ENCODE data around the gene RNU11. TPM values are rescaled to one million over a fixed set of nuclear protein-coding genes. Genes with fewer than 3 reads are reported as not detected.

The RNU11 gene
- total RNA-seq, 1 experiment from 2014 or later = not detected

- no peaks in the 10 kb centered on the region for H3K79me2 ChIP-seq (ENCODE audit: insufficient read depth, low read length)
- H3K4me2 ChIP-seq (ENCODE audit: insufficient read depth, insufficient read length, low read length) = no peak overlapping the region
- no peaks in the 10 kb centered on the region for H3K9me3 ChIP-seq (ENCODE audit: control insufficient read depth, low read depth, low read length)
- Mint-ChIP-seq H3K27me3 (ENCODE audit: low read depth) (no peaks in the 10 kb centered on the region), H3K4me3 (no peak overlapping the region), H3K27ac (no peak overlapping the region), H3K4me1 (no peaks in the 10 kb centered on the region), H3K9me3 (no peaks in the 10 kb centered on the region), H3K36me3 (ENCODE audit: insufficient read depth in 1 of 3, low read depth in 3 of 3) (peaks cover 15 to 49% (median 47%) of the 10 kb centered on the region in 3 experiments)
- no peak overlapping the region for H3K14ac ChIP-seq (ENCODE audit: insufficient read depth, low read length)
- no peak overlapping the region for H3K4ac ChIP-seq (ENCODE audit: low read depth, low read length)
- no peak overlapping the region for H3K56ac ChIP-seq (ENCODE audit: insufficient read length, low read depth, low read length)
- H3K23me2 ChIP-seq (ENCODE audit: insufficient read length, low read depth, low read length, poor library complexity, severe bottlenecking) = no peaks in the 10 kb centered on the region
- H2BK5ac ChIP-seq (ENCODE audit: insufficient read length, low read length) = no peak overlapping the region
- no peak overlapping the region for H3K27ac ChIP-seq (ENCODE audit: insufficient read length, low read depth, low read length)
- H2BK12ac ChIP-seq (ENCODE audit: insufficient read length, low read depth, low read length) = no peak overlapping the region
- no CpG with 5 or more reads among the region's 5 CpGs for WGBS (ENCODE audit: extremely low coverage, insufficient read length, low lambda C conversion rate)
- H3K4me1 ChIP-seq (ENCODE audit: insufficient read depth, low read length) = no peaks in the 10 kb centered on the region
- no peaks in the 10 kb centered on the region for H3K79me1 ChIP-seq (ENCODE audit: insufficient read depth, low read depth, low read length, poor library complexity, severe bottlenecking)
- no peak overlapping the region for H3K23ac ChIP-seq (ENCODE audit: insufficient read length, low read depth, low read length)
- H2BK20ac ChIP-seq (ENCODE audit: low read depth, low read length, poor library complexity, severe bottlenecking) = no peak overlapping the region
- H4K20me1 ChIP-seq (ENCODE audit: control insufficient read depth, insufficient read depth, insufficient read length) = no peaks in the 10 kb centered on the region
- H3K27me3 ChIP-seq (ENCODE audit: insufficient read depth, low read length) = no peaks in the 10 kb centered on the region
- H2BK15ac ChIP-seq (ENCODE audit: low read depth, low read length) = no peak overlapping the region
- TF ChIP-seq, protein P1, sequence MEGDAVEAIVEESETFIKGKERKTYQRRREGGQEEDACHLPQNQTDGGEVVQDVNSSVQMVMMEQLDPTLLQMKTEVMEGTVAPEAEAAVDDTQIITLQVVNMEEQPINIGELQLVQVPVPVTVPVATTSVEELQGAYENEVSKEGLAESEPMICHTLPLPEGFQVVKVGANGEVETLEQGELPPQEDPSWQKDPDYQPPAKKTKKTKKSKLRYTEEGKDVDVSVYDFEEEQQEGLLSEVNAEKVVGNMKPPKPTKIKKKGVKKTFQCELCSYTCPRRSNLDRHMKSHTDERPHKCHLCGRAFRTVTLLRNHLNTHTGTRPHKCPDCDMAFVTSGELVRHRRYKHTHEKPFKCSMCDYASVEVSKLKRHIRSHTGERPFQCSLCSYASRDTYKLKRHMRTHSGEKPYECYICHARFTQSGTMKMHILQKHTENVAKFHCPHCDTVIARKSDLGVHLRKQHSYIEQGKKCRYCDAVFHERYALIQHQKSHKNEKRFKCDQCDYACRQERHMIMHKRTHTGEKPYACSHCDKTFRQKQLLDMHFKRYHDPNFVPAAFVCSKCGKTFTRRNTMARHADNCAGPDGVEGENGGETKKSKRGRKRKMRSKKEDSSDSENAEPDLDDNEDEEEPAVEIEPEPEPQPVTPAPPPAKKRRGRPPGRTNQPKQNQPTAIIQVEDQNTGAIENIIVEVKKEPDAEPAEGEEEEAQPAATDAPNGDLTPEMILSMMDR (conservative IDR thresholded peaks at IDR 0.05) = no peak
- H3T11ph ChIP-seq (ENCODE audit: low read length) = no peak overlapping the region
- H2AFZ ChIP-seq (ENCODE audit: low read length) = no peak overlapping the region
- H4K5ac ChIP-seq (ENCODE audit: insufficient read length, low read depth, low read length) = no peak overlapping the region
- no peak overlapping the region for H4K91ac ChIP-seq (ENCODE audit: insufficient read length, low read depth, low read length)
- no peak for DNase-seq
- H3K18ac ChIP-seq (ENCODE audit: insufficient read length, low read depth, low read length) = no peak overlapping the region
- H2AK5ac ChIP-seq (ENCODE audit: insufficient read length, low read length) = no peak overlapping the region
- H3K9ac ChIP-seq (ENCODE audit: extremely low read depth, insufficient read length, low read length) = no peak overlapping the region
- no peak overlapping the region for H4K8ac ChIP-seq (replicated peaks; ENCODE audit: insufficient read length, low read depth, low read length)
- no peak overlapping the region for H2BK120ac ChIP-seq (ENCODE audit: low read depth, low read length, poor library complexity, severe bottlenecking)
These were observed 35.2 kb upstream of the RNU11 start for GRCh38 chr1:28613175-28613574.

Data from H9 (cell line).